Colonic mucosa (tissue), 4 donors: ENCODE results near the gene IMMP2L. TPM values are rescaled to one million over a fixed set of nuclear protein-coding genes. Genes with fewer than 3 reads are reported as not detected.

ENCODE experiments used
- DNase-seq: peaks from one replicate; pipeline ENCODE4 v3.0.0-alpha.2; 2020
- H3K27ac ChIP-seq: fragments of 200-600 bp; one replicate; pipeline ENCODE4 v1.8.0; 2021
- H3K27me3 ChIP-seq: fragments of 200-600 bp; one replicate; pipeline ENCODE4 v1.8.0; 2021
- H3K36me3 ChIP-seq: fragments of 200-600 bp; one replicate; pipeline ENCODE4 v1.8.0; 2021
- H3K4me1 ChIP-seq: fragments of 200-600 bp; one replicate; pipeline ENCODE4 v1.8.0; 2021; ENCODE audit warnings: mild to moderate bottlenecking
- H3K4me3 ChIP-seq: fragments of 200-600 bp; one replicate; pipeline ENCODE4 v1.8.0; 2021
- H3K9ac ChIP-seq, 2 donors: one replicate each; pipeline ENCODE4 v1.7.0; 2013; ENCODE audit warnings: control low read depth in 2 of 2, low read depth in 2 of 2, low read length in 2 of 2
- H3K9me3 ChIP-seq: fragments of 200-600 bp; one replicate; pipeline ENCODE4 v1.8.0; 2021
- intact Hi-C: fragments of 100-400 bp; cut with DNase I; formaldehyde crosslinking; loops from one replicate; pipeline ENCODE4 v1.14.1; 2022
- total RNA-seq, 2 donors: library from RNA; stranded (reverse); fragmentation: NEBNext Ultra II Directional in 1 of 2; extraction: Animal tissue kit (Norgen Biotek cat#: 25700) in 1 of 2; gene quantifications; one replicate each; pipeline ENCODE4 v1.2.1, GENCODE V29; 2021
- TF ChIP-seq, protein P1 (sequence below): fragments of 200-600 bp; IDR thresholded peaks from one replicate; pipeline ENCODE4 v1.8.0; 2022; ENCODE audit warnings: antibody characterized with exemption, mild to moderate bottlenecking
- donor health status: healthy.
- donor health status: DM: no; HTN: no; CAD: no.
- donor health status: DM: no; HTN: no; CAD: no.

The IMMP2L gene
- total RNA-seq, 2 donors from 2014 or later: 13.4 to 15.4 TPM

DNA sequence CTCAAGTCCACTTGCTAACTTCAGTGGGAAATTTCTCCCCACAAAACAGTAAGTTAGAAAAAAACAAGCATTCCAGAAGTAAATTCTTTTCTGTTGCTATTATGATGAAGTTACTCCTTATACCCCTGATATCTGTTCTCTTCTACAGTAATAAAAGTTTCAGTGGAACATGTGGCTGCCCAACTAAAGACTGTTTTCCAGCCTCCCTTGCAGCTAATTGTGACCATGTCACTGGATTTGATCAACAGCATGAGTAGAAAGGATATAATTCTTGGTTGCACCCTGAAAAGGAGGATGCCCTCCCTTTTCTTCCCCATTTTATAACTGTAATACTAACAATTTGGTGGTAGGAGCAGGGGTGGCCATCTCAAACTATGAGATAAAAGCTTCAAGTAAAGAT lies 40.6 kb downstream of the IMMP2L start:
- TF ChIP-seq, protein P1, sequence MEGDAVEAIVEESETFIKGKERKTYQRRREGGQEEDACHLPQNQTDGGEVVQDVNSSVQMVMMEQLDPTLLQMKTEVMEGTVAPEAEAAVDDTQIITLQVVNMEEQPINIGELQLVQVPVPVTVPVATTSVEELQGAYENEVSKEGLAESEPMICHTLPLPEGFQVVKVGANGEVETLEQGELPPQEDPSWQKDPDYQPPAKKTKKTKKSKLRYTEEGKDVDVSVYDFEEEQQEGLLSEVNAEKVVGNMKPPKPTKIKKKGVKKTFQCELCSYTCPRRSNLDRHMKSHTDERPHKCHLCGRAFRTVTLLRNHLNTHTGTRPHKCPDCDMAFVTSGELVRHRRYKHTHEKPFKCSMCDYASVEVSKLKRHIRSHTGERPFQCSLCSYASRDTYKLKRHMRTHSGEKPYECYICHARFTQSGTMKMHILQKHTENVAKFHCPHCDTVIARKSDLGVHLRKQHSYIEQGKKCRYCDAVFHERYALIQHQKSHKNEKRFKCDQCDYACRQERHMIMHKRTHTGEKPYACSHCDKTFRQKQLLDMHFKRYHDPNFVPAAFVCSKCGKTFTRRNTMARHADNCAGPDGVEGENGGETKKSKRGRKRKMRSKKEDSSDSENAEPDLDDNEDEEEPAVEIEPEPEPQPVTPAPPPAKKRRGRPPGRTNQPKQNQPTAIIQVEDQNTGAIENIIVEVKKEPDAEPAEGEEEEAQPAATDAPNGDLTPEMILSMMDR: no peak
- Histone ChIP-seq H3K9ac (no peak overlapping the region), H3K4me1 (no peaks in the 10 kb centered on the region), H3K4me3 (no peak overlapping the region), H3K9me3 (no peaks in the 10 kb centered on the region), H3K27me3 (no peaks in the 10 kb centered on the region), H3K36me3 (no peaks in the 10 kb centered on the region), H3K27ac (no peak overlapping the region)
- no peak for DNase-seq
- intact Hi-C loops: no loop called here

DNA sequence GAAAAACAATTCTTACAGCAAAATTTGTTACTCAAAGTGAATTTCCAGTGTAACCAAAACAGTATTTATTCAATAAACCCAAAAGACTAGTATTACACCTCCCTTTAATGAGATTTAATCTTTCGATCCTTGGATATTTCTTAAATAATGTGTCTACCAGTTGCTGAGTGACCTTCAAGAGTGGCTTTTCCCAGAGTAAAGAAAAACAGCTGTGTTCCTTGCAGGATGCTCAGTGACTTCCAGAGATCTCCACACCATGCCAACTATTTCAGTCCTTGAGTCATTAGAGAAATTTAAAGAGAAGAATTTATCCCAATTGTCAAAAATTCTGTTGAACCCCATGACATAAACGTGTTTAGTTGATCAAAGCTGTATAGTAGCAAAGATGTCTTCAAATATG lies 44.0 kb downstream of the IMMP2L start:
- DNase-seq: no peak
- H3K4me1 ChIP-seq: no peaks in the 10 kb centered on the region
- TF ChIP-seq, protein P1: no peak
- H3K27ac ChIP-seq: no peak overlapping the region
- no peaks in the 10 kb centered on the region for H3K27me3 ChIP-seq
- intact Hi-C loops: no loop called here
- no peak overlapping the region for H3K9ac ChIP-seq
- H3K36me3 ChIP-seq: no peaks in the 10 kb centered on the region
- H3K4me3 ChIP-seq: no peak overlapping the region
- H3K9me3 ChIP-seq: no peaks in the 10 kb centered on the region

DNA sequence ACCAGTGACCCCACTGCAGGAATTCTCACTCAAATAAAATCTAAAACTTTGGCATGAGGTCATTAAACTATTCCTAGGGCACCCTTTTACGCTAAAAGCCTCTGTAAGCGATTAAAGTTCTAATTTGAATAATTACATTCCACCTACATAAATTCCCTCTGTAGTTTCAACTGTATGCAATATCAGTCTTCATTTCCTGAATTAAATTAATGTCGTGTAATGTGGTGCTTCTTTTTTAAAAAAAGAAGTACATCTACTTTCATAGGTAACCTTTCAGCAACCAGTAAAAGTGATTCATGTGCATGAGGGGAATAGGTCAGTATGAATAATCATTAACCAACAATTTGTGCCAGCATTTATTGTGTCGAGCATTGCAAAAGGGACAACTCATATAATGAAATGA lies 44.7 kb downstream of the IMMP2L start:
- Histone ChIP-seq H3K27ac (no peak overlapping the region), H3K27me3 (no peaks in the 10 kb centered on the region), H3K4me3 (no peak overlapping the region), H3K9me3 (no peaks in the 10 kb centered on the region), H3K9ac (no peak overlapping the region), H3K36me3 (no peaks in the 10 kb centered on the region), H3K4me1 (no peaks in the 10 kb centered on the region)
- TF ChIP-seq, protein P1: no peak
- no peak for DNase-seq
- intact Hi-C loops: no loop called here

DNA sequence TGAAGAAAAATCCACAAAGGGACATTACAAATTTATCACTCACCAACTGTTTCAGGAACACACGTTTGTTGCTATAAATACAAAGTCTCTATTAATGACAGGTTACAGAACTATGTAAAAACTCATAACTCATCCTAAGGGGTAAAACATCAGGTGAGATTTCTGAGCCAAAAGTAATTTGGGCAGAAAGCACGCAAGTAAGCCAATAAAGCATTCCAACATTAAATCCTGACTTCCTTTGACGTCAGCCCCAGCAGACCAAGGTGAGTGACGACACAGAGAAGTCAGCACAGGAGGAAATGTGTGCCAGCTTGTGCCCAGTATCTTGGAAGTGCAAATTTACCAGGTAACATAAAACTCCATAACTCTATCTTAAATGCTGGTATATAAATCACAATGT lies 45.7 kb downstream of the IMMP2L start:
- Histone ChIP-seq H3K36me3 (no peaks in the 10 kb centered on the region), H3K4me3 (no peak overlapping the region), H3K9ac (no peak overlapping the region), H3K27ac (no peak overlapping the region), H3K9me3 (no peaks in the 10 kb centered on the region), H3K4me1 (no peaks in the 10 kb centered on the region), H3K27me3 (no peaks in the 10 kb centered on the region)
- intact Hi-C loops: no loop called here
- DNase-seq: no peak
- TF ChIP-seq, protein P1: no peak

DNA sequence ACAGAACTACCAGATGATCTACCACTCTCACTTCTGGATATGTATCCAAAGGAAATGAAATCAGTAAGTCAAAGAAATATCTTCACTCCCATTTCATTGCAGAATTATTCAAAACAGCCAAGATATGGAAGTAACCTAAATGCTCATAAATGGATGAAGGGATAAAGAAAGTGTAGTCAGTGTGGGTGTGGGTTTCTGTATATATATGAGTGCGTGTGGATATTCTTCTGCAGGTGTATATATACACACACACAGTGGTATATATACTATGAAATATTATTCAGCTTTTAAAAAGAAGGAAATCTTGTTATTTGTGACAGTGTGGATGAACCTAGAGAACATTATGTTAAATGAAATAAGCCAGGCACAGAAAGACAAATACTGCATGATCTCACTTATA lies 48.7 kb downstream of the IMMP2L start:
- no peaks in the 10 kb centered on the region for H3K36me3 ChIP-seq
- no peaks in the 10 kb centered on the region for H3K27me3 ChIP-seq
- no peak overlapping the region for H3K9ac ChIP-seq
- TF ChIP-seq, protein P1: no peak
- no peak overlapping the region for H3K27ac ChIP-seq
- DNase-seq: no peak
- intact Hi-C loops: no loop called here
- H3K9me3 ChIP-seq: no peaks in the 10 kb centered on the region
- no peaks in the 10 kb centered on the region for H3K4me1 ChIP-seq
- no peak overlapping the region for H3K4me3 ChIP-seq

DNA sequence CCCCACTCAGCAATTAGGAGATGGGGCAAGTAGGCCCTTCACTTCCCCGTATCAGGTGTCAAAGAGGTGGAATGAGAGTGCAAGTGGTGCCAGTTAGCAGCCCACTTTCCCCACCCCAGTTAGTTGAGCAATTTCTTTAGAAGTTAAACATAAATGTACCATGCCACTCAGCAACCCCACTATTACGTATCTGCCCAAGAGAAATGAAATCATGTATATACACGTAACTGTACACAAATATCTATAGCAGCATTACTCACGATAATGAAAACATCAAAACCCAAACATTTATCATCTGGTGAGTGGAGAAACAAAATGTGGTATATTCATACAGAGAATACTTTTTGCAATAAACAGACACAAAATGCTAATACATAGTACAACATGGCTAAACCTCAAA lies 50.4 kb downstream of the IMMP2L start:
- H3K9ac ChIP-seq: no peak overlapping the region
- H3K4me1 ChIP-seq: no peaks in the 10 kb centered on the region
- TF ChIP-seq, protein P1: no peak
- H3K27me3 ChIP-seq: no peaks in the 10 kb centered on the region
- H3K9me3 ChIP-seq: no peaks in the 10 kb centered on the region
- intact Hi-C loops: no loop called here
- H3K4me3 ChIP-seq: no peak overlapping the region
- H3K36me3 ChIP-seq: no peaks in the 10 kb centered on the region
- no peak for DNase-seq
- H3K27ac ChIP-seq: no peak overlapping the region
